Skeletal muscle cell (primary cell): Measurements from ENCODE around the gene SH2D1B.
"Not testable (repeated sequence)": the region's sequence is repeated elsewhere in the genome, so short reads cannot be mapped to it uniquely, and the experiment has no call there.

Experiments
- DNase-seq: peaks from one replicate; pipeline ENCODE4 v3.0.0-alpha.2; 2010; ENCODE audit warnings: low read depth
- H3K4me3 ChIP-seq: 2 replicates; pipeline ENCODE4 v1.5.1; 2011; ENCODE audit warnings: low read depth, mild to moderate bottlenecking, control low read depth, low read length, moderate library complexity

SH2D1B gene

GRCh38 chr1:162412002-162412401, at the start of gene SH2D1B:
Gene SH2D1B (minus strand): TSS chr1:162412136. CDS start chr1:162412016, 120 bp downstream.
- no peak within 1 kb of the TSS for H3K4me3 ChIP-seq
- no peak for DNase-seq

GRCh38 chr1:162458236-162458635, 46.3 kb upstream of the SH2D1B start:
- no peak overlapping the region for H3K4me3 ChIP-seq
- no peak for DNase-seq

- no peak overlapping the region for H3K4me3 ChIP-seq
- DNase-seq: no peak
Measured at GRCh38 chr1:162456323-162456722, 44.4 kb upstream of the SH2D1B start.

GRCh38 chr1:162454361-162454760, 42.4 kb upstream of the SH2D1B start:
- DNase-seq: not testable (repeated sequence)

GRCh38 chr1:162446946-162447345, 35.0 kb upstream of the SH2D1B start:
- H3K4me3 ChIP-seq: no peak overlapping the region
- DNase-seq: no peak

More at GRCh38 chr1:162454361-162454760, 42.4 kb upstream of the SH2D1B start:
- not testable (repeated sequence) for H3K4me3 ChIP-seq

GRCh38 chr1:162444903-162445302, 33.0 kb upstream of the SH2D1B start:
- no peak overlapping the region for H3K4me3 ChIP-seq
- no peak for DNase-seq

GRCh38 chr1:162432977-162433713, 21.2 kb upstream of the SH2D1B start:
- H3K4me3 ChIP-seq, DNase-seq: not testable (repeated sequence)

GRCh38 chr1:162430583-162430982, 18.6 kb upstream of the SH2D1B start:
- no peak for DNase-seq

GRCh38 chr1:162422662-162423375, 10.9 kb upstream of the SH2D1B start:
- H3K4me3 ChIP-seq: no peak overlapping the region
- no peak for DNase-seq

More at GRCh38 chr1:162430583-162430982, 18.6 kb upstream of the SH2D1B start:
- H3K4me3 ChIP-seq: no peak overlapping the region

GRCh38 chr1:162421258-162422164, 9.6 kb upstream of the SH2D1B start:
- DNase-seq: no peak
- H3K4me3 ChIP-seq: no peak overlapping the region

- DNase-seq: no peak
- no peak overlapping the region for H3K4me3 ChIP-seq
Measured at GRCh38 chr1:162420120-162420519, 8.2 kb upstream of the SH2D1B start.

GRCh38 chr1:162419450-162419931, 7.6 kb upstream of the SH2D1B start:
- DNase-seq, H3K4me3 ChIP-seq: not testable (repeated sequence)

- not testable (repeated sequence) for DNase-seq, H3K4me3 ChIP-seq
Measured at GRCh38 chr1:162418584-162418983, 6.6 kb upstream of the SH2D1B start.

GRCh38 chr1:162417650-162418049, 5.7 kb upstream of the SH2D1B start:
- DNase-seq: no peak
- no peak overlapping the region for H3K4me3 ChIP-seq

- DNase-seq: no peak
- no peak overlapping the region for H3K4me3 ChIP-seq
Measured at GRCh38 chr1:162416909-162417308, 5.0 kb upstream of the SH2D1B start.

GRCh38 chr1:162416215-162416614, 4.3 kb upstream of the SH2D1B start:
- no peak for DNase-seq
- no peak overlapping the region for H3K4me3 ChIP-seq

GRCh38 chr1:162407539-162407938, 4.4 kb downstream of the SH2D1B start:
- DNase-seq: no peak
- no peak overlapping the region for H3K4me3 ChIP-seq

GRCh38 chr1:162406811-162407210, 5.1 kb downstream of the SH2D1B start:
- DNase-seq: no peak
- no peak overlapping the region for H3K4me3 ChIP-seq

- no peak for DNase-seq
- H3K4me3 ChIP-seq: no peak overlapping the region
Measured at GRCh38 chr1:162405800-162406199, 6.1 kb downstream of the SH2D1B start.
